IMR-90 (cell line): ENCODE results near the gene ELFN2. TPM values are rescaled to one million over a fixed set of nuclear protein-coding genes. Genes with fewer than 3 reads are reported as not detected.

Experiments used
- ATAC-seq: fragments of 200-7000 bp; cut with Tn5 transposase; 2 replicates; pipeline ENCODE4 v1.9.1; 2020; ENCODE audit warnings: low read depth, mild to moderate bottlenecking, moderate library complexity
- BruUV-seq: library from RNA; stranded (reverse); fragments of 400-500 nt; replicated peaks from 2 replicates; lab custom pipeline; 2021; lab: Mats Ljungman, UMichigan
- CTCF ChIA-PET: fragments of 300-600 bp; formaldehyde crosslinking; extraction: SDS; loops from one replicate; lab custom pipeline; 2021; ENCODE audit warnings: antibody characterized with exemption; lab: Yijun Ruan, JAX
- POLR2A ChIA-PET: fragments of 300-600 bp; sonication (Branson Sonifier 250); formaldehyde crosslinking; loops from one replicate; lab custom pipeline; 2022; ENCODE audit warnings: antibody characterized with exemption; ENCODE audit not compliant: unreplicated experiment; lab: Charles Lee
- DNase-seq: peaks from one replicate; pipeline ENCODE4 v3.0.0; 2013
- H2AFZ ChIP-seq: replicated peaks from 2 replicates; pipeline ENCODE3; 2013; ENCODE audit warnings: low read length, mild to moderate bottlenecking; ENCODE audit not compliant: poor library complexity
- H2AK5ac ChIP-seq: 2 replicates; pipeline ENCODE4 v1.6.1; 2013; ENCODE audit warnings: low read depth, low read length, inconsistent platforms
- H2AK9ac ChIP-seq: replicated peaks from 2 replicates; pipeline ENCODE3; 2013; ENCODE audit warnings: mild to moderate bottlenecking, low read depth, low read length, moderate library complexity; ENCODE audit not compliant: poor library complexity
- H2BK120ac ChIP-seq: 2 replicates; pipeline ENCODE4 v1.6.1; 2013; ENCODE audit warnings: low read depth, low read length, inconsistent platforms
- H2BK15ac ChIP-seq: 3 replicates; pipeline ENCODE4 v1.6.1; 2013; ENCODE audit warnings: low read depth, low read length, inconsistent platforms
- H2BK20ac ChIP-seq: 2 replicates; pipeline ENCODE4 v1.6.1; 2013; ENCODE audit warnings: low read depth, mild to moderate bottlenecking, inconsistent platforms, low read length, moderate library complexity
- H2BK5ac ChIP-seq: 2 replicates; pipeline ENCODE4 v1.6.1; 2013; ENCODE audit warnings: mild to moderate bottlenecking, low read depth, low read length, inconsistent platforms; ENCODE audit not compliant: poor library complexity, severe bottlenecking
- H3K14ac ChIP-seq: replicated peaks from 2 replicates; pipeline ENCODE4 v1.6.1; 2013; ENCODE audit warnings: low read depth, low read length, inconsistent platforms
- H3K18ac ChIP-seq: 2 replicates; pipeline ENCODE4 v1.6.1; 2013; ENCODE audit warnings: low read depth, low read length, control low read depth
- H3K23ac ChIP-seq: 2 replicates; pipeline ENCODE4 v1.6.1; 2013; ENCODE audit warnings: low read depth, low read length, inconsistent platforms
- H3K27ac ChIP-seq: 2 replicates; pipeline ENCODE4 v1.5.1; 2013; ENCODE audit warnings: mild to moderate bottlenecking, control low read depth, low read length; ENCODE audit not compliant: insufficient read depth
- H3K27me3 ChIP-seq: 2 replicates; pipeline ENCODE4 v1.6.1; 2013; ENCODE audit warnings: low read length; ENCODE audit not compliant: control insufficient read depth, insufficient read depth
- H3K36me3 ChIP-seq: 2 replicates; pipeline ENCODE4 v1.6.1; 2013; ENCODE audit warnings: low read length, mixed read lengths; ENCODE audit not compliant: control insufficient read depth, insufficient read depth
- H3K4ac ChIP-seq: 2 replicates; pipeline ENCODE4 v1.6.1; 2013; ENCODE audit warnings: low read depth, low read length, inconsistent platforms
- H3K4me1 ChIP-seq: 2 replicates; pipeline ENCODE4 v1.6.1; 2013; ENCODE audit warnings: low read length, mixed read lengths; ENCODE audit not compliant: control insufficient read depth, insufficient read depth
- H3K4me2 ChIP-seq: 2 replicates; pipeline ENCODE4 v1.6.1; 2013; ENCODE audit warnings: low read depth, mild to moderate bottlenecking, control low read depth, low read length, moderate library complexity
- H3K4me3 ChIP-seq: 2 replicates; pipeline ENCODE4 v1.5.1; 2013; ENCODE audit warnings: low read depth, mild to moderate bottlenecking, control low read depth, low read length, moderate library complexity; ENCODE audit not compliant: insufficient read depth
- H3K56ac ChIP-seq: 2 replicates; pipeline ENCODE4 v1.6.1; 2013; ENCODE audit warnings: low read length, inconsistent platforms; ENCODE audit not compliant: insufficient read depth; ENCODE audit errors: extremely low read depth
- H3K79me1 ChIP-seq, 2 experiments: 2 replicates each; pipeline ENCODE4 v1.6.1; 2013; ENCODE audit warnings: low read length in 2 of 2, inconsistent platforms in 1 of 2, low read depth in 1 of 2
- H3K9ac ChIP-seq: 2 replicates; pipeline ENCODE4 v1.6.1; 2013; ENCODE audit warnings: low read depth, low read length, control low read depth
- H3K9me1 ChIP-seq: 2 replicates; pipeline ENCODE4 v1.6.1; 2013; ENCODE audit warnings: low read length, inconsistent platforms; ENCODE audit not compliant: insufficient read depth
- H3K9me3 ChIP-seq: 2 replicates; pipeline ENCODE4 v1.6.1; 2013; ENCODE audit warnings: low read length; ENCODE audit not compliant: control insufficient read depth, insufficient read depth
- H4K20me1 ChIP-seq: 2 replicates; pipeline ENCODE4 v1.6.1; 2013; ENCODE audit warnings: low read length, inconsistent platforms; ENCODE audit not compliant: insufficient read depth
- H4K5ac ChIP-seq: 2 replicates; pipeline ENCODE4 v1.6.1; 2013; ENCODE audit warnings: mild to moderate bottlenecking, low read depth, low read length, control low read depth
- H4K8ac ChIP-seq, 2 experiments: 2 replicates each; pipeline ENCODE4 v1.6.1; 2013; ENCODE audit warnings: low read depth in 2 of 2, low read length in 2 of 2, control low read depth in 1 of 2, inconsistent platforms in 1 of 2
- H4K91ac ChIP-seq: 2 replicates; pipeline ENCODE4 v1.6.1; 2013; ENCODE audit warnings: low read depth, low read length, inconsistent platforms; ENCODE audit not compliant: insufficient read depth
- CEBPB ChIP-seq: IDR thresholded peaks from 2 replicates; pipeline ENCODE4 v1.6.1; 2012; ENCODE audit warnings: low read depth, low read length, improper control_type of control experiment
- CHD1 ChIP-seq: IDR thresholded peaks from 2 replicates; pipeline ENCODE4 v1.6.1; 2012; ENCODE audit warnings: low read depth, low read length, improper control_type of control experiment
- FOS ChIP-seq: fragments of 150-350 bp; IDR thresholded peaks from 2 replicates; pipeline ENCODE4 v1.6.1; 2016; ENCODE audit warnings: low read depth, low read length
- MAFK ChIP-seq: IDR thresholded peaks from 2 replicates; pipeline ENCODE4 v1.6.1; 2012; ENCODE audit warnings: low read depth, low read length, improper control_type of control experiment
- MAZ ChIP-seq: IDR thresholded peaks from 2 replicates; pipeline ENCODE4 v1.6.1; 2012; ENCODE audit warnings: low read depth, mild to moderate bottlenecking, low read length, improper control_type of control experiment, moderate library complexity, borderline replicate concordance
- MXI1 ChIP-seq: IDR thresholded peaks from 2 replicates; pipeline ENCODE4 v1.6.1; 2012; ENCODE audit warnings: low read depth, mild to moderate bottlenecking, low read length, moderate library complexity, borderline replicate concordance
- NFE2L2 ChIP-seq: fragments of 150-350 bp; IDR thresholded peaks from 2 replicates; pipeline ENCODE4 v1.6.1; 2016; ENCODE audit warnings: low read depth, mild to moderate bottlenecking, low read length
- POLR2A ChIP-seq: IDR thresholded peaks from 2 replicates; pipeline ENCODE4 v1.6.1; 2012; ENCODE audit warnings: mild to moderate bottlenecking, low read depth, low read length
- RAD21 ChIP-seq: IDR thresholded peaks from 2 replicates; pipeline ENCODE4 v1.6.1; 2012; ENCODE audit warnings: low read length, improper control_type of control experiment
- RCOR1 ChIP-seq: IDR thresholded peaks from 2 replicates; pipeline ENCODE4 v1.6.1; 2012; ENCODE audit warnings: mild to moderate bottlenecking, low read length, improper control_type of control experiment; ENCODE audit not compliant: insufficient replicate concordance
- RFX5 ChIP-seq: IDR thresholded peaks from 2 replicates; pipeline ENCODE4 v1.8.0; 2012; ENCODE audit warnings: low read depth, mild to moderate bottlenecking, low read length, moderate library complexity
- WGBS, 2 experiments: methylation state at CpG; one replicate each; pipeline versions ENCODE4 v1.1.5 to v1.1.7; 2013; ENCODE audit warnings: missing lambda C conversion rate in 2 of 2; ENCODE audit not compliant: insufficient read length in 1 of 2; ENCODE audit errors: extremely low coverage in 2 of 2; 5-methylcytosine and 5-hydroxymethylcytosine counted together
- dilution Hi-C: fragments of 300-500 bp; cut with HindIII; formaldehyde crosslinking; loops from one replicate; pipeline ENCODE4 v1.14.3; 2018; ENCODE audit warnings: low sequenced_read_pairs; ENCODE audit not compliant: unreplicated experiment
- in situ Hi-C: fragments of 300-500 bp; cut with MboI; formaldehyde crosslinking; loops from 3 replicates; pipeline ENCODE4 v1.14.3; 2019; ENCODE audit warnings: low sequenced_read_pairs, inconsistent platforms, mixed read lengths
- intact Hi-C: fragments of 100-400 bp; cut with micrococcal nuclease; formaldehyde crosslinking; loops from 2 replicates; pipeline ENCODE4 v1.10.0; 2022
- polyA plus RNA-seq, 3 experiments: library from polyadenylated mRNA; depleted of rRNA; stranded (reverse); fragments of >200 nt; gene quantifications; 2 replicates each; pipeline ENCODE4 v1.2.3, GENCODE V29; 2012; ENCODE audit warnings: low replicate concordance in 1 of 3
- total RNA-seq: library from RNA; depleted of rRNA; stranded (reverse); fragments of >200 nt; gene quantifications from 2 replicates; pipeline ENCODE4 v1.2.3, GENCODE V29; 2012
- TF ChIP-seq, protein P1 (sequence below): conservative IDR thresholded peaks from 2 replicates; pipeline ENCODE4 v1.5.1; 2012; ENCODE audit warnings: mild to moderate bottlenecking, low read depth, low read length, improper control_type of control experiment

Gene ELFN2
- total and polyA plus RNA-seq, 2 of the 4 experiments (the other 2 are of a cell fraction), result 0.72 to 5.0 TPM

DNA sequence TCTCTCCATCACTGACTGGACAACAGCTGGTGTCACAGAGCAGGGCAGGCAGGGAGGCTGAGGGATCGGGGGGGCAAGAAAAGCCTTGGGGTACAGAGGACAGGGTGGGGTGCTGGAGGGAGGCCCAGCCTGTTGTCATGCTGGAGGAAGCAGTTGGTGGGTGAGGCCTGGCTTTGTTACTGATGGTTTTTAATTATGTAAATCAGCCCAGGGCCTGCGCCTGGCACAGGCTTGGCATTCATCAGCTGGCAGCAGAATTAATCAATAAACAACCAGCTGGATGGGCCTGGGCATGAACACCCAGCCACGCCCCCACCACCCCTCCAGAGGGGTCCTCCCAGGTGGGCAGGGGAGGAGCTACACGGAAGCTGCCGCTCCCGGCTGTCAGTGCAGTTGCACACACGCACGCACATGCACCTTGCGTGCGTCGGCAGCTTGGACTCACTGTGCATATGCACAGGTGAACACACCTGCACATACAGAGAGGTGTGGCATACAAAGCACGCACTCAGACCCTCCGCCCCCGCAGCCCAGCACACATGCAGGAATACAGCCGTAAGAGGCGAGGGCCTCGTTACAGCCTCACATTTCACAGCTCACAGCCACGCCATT, 21.3 kb upstream of the ELFN2 start:
- H3K18ac ChIP-seq, result no peak overlapping the region
- no peak overlapping the region for H3K4me2 ChIP-seq
- ATAC-seq (no peak), DNase-seq (no peak)
- no peak overlapping the region for H4K8ac ChIP-seq
- no peak overlapping the region for H2BK120ac ChIP-seq
- H3K23ac ChIP-seq, result no peak overlapping the region
- no peak overlapping the region for H3K56ac ChIP-seq
- in situ Hi-C loops, result no loop called here
- no peaks in the 10 kb centered on the region for H4K20me1 ChIP-seq
- BruUV-seq, result no TSS peak
- peak overlapping the region; percentile 33; the same call in 1 of the 2 replicates for H2AK5ac ChIP-seq
- TF ChIP-seq CEBPB (no peak), RFX5 (no peak), CHD1 (no peak), RCOR1 (no peak), MAZ (no peak), NFE2L2 (no peak), MXI1 (no peak), RAD21 (no peak), MAFK (no peak), POLR2A (no peak), FOS (no peak)
- TF ChIP-seq, protein P1, sequence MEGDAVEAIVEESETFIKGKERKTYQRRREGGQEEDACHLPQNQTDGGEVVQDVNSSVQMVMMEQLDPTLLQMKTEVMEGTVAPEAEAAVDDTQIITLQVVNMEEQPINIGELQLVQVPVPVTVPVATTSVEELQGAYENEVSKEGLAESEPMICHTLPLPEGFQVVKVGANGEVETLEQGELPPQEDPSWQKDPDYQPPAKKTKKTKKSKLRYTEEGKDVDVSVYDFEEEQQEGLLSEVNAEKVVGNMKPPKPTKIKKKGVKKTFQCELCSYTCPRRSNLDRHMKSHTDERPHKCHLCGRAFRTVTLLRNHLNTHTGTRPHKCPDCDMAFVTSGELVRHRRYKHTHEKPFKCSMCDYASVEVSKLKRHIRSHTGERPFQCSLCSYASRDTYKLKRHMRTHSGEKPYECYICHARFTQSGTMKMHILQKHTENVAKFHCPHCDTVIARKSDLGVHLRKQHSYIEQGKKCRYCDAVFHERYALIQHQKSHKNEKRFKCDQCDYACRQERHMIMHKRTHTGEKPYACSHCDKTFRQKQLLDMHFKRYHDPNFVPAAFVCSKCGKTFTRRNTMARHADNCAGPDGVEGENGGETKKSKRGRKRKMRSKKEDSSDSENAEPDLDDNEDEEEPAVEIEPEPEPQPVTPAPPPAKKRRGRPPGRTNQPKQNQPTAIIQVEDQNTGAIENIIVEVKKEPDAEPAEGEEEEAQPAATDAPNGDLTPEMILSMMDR, result no peak
- H2BK20ac ChIP-seq, result no peak overlapping the region
- H3K9me1 ChIP-seq, result no peaks in the 10 kb centered on the region
- H3K4me3 ChIP-seq, result no peak overlapping the region
- 0 out of 2 replicates have a peak overlapping the region, but pooled peaks have one; percentile 21 for H4K91ac ChIP-seq
- no peak overlapping the region for H3K4ac ChIP-seq
- dilution Hi-C loops, result no loop called here
- no peaks in the 10 kb centered on the region for H3K79me1 ChIP-seq
- no peak overlapping the region for H3K9ac ChIP-seq
- H3K27ac ChIP-seq, result no peak overlapping the region
- intact Hi-C loops, result no loop called here
- POLR2A ChIA-PET, result no interaction called here
- H3K14ac ChIP-seq, result no peak overlapping the region
- H3K9me3 ChIP-seq, result no peaks in the 10 kb centered on the region
- no peak overlapping the region for H4K5ac ChIP-seq
- no peak overlapping the region for H2BK15ac ChIP-seq
- WGBS, 2 experiments, result no CpG with 5 or more reads among the region's 18 CpGs
- H2BK5ac ChIP-seq, result no peak overlapping the region
- CTCF ChIA-PET, result interaction anchor here (0.6 to 1.0 kb wide), 2 partner anchors 20 to 24 kb away, joined by 3 to 4 read pairs; no protein-coding TSS in a partner anchor
- no peaks in the 10 kb centered on the region for H3K36me3 ChIP-seq
- no peaks in the 10 kb centered on the region for H3K27me3 ChIP-seq
- H2AFZ ChIP-seq, result peak overlapping the region; percentile 65
- peak overlapping the region; percentile 70 for H2AK9ac ChIP-seq
- no peaks in the 10 kb centered on the region for H3K4me1 ChIP-seq
